Hematopoietic multipotent progenitor cell treated with erythropoietin and hydrocortisone succinate and interleukin-3 and kit ligand, for 4 days (in vitro differentiated cells): ENCODE data around the gene C2.
"Not testable (repeated sequence)": the region's sequence is repeated elsewhere in the genome, so short reads cannot be mapped to it uniquely, and the experiment has no call there.

ENCODE experiments used
- DNase-seq: peaks from one replicate; pipeline ENCODE4 v3.0.0-alpha.2; 2015

Gene C2

GRCh38 chr6:31961616-31962015 is 34.1 kb downstream of the C2 start:
- no peak for DNase-seq

GRCh38 chr6:31963921-31964320 is 36.4 kb downstream of the C2 start:
- no peak for DNase-seq

GRCh38 chr6:31965700-31966099 is 38.2 kb downstream of the C2 start:
- no peak for DNase-seq

GRCh38 chr6:31966506-31966905 is 39.0 kb downstream of the C2 start:
- DNase-seq: no peak

- DNase-seq: no peak
Measured at GRCh38 chr6:31966997-31967925, 39.7 kb downstream of the C2 start.

- no peak for DNase-seq
Measured at GRCh38 chr6:31967926-31968320, 40.4 kb downstream of the C2 start.

GRCh38 chr6:31968326-31968725 is 40.8 kb downstream of the C2 start:
- DNase-seq: no peak

GRCh38 chr6:31968791-31969711 is 41.5 kb downstream of the C2 start:
- no peak for DNase-seq

- no peak for DNase-seq
Measured at GRCh38 chr6:31969712-31970603, 42.4 kb downstream of the C2 start.

- no peak for DNase-seq
Measured at GRCh38 chr6:31970604-31971271, 43.2 kb downstream of the C2 start.

- DNase-seq: no peak
Measured at GRCh38 chr6:31971279-31971992, 43.9 kb downstream of the C2 start.

- peak; percentile 99 for DNase-seq
Measured at GRCh38 chr6:31971993-31972708, 44.6 kb downstream of the C2 start, which contains the start of gene DXO. DXO (minus strand) TSS chr6:31972138; CDS start chr6:31971675, 463 bp downstream.

GRCh38 chr6:31972709-31973350 is 45.3 kb downstream of the C2 start:
- peak; percentile 35 for DNase-seq

GRCh38 chr6:31976065-31976464 is 48.5 kb downstream of the C2 start:
- DNase-seq: not testable (repeated sequence)

GRCh38 chr6:31977816-31978431 is 50.4 kb downstream of the C2 start:
- no peak for DNase-seq

GRCh38 chr6:31978831-31979230 is 51.3 kb downstream of the C2 start:
- no peak for DNase-seq

- DNase-seq: peak; percentile 38
Measured at GRCh38 chr6:31979238-31979898, 51.9 kb downstream of the C2 start.

GRCh38 chr6:31980195-31980876 is 52.8 kb downstream of the C2 start:
- not testable (repeated sequence) for DNase-seq
